HG02623 (cell line): ENCODE measurements around the gene SUPV3L1.
"Not testable (repeated sequence)": the region's sequence is repeated elsewhere in the genome, so short reads cannot be mapped to it uniquely, and the experiment has no call there.

Source experiments
- ATAC-seq: cut with Tn5 transposase; IDR thresholded peaks from one replicate; pipeline ENCODE4 v1.9.1; 2021; ENCODE audit warnings: moderate library complexity; ENCODE audit not compliant: unreplicated experiment

Gene SUPV3L1

DNA sequence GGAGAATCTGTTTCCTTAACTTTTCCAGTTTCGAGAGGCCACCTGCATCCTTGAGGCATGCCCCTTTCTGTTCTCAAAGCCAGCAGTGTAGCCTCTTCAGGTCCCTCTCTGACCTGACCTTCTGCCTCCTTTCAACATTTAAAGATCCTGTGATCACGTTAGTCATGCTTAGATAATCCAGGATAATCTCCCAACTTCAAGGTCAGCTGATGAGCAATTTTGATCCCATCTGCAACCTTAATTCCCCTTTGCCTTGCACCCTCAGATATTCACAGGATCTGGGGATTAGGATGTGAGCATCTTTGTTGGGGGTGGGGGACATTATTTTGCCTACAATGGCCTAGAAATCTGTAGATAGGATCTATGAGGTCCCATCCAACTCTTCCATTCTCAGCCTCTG is 48.1 kb downstream of the SUPV3L1 start:
- ATAC-seq: no peak

GRCh38 chr10:69229616-69229916 is 49.5 kb downstream of the SUPV3L1 start:
- no peak for ATAC-seq

- no peak for ATAC-seq
These were observed 50.1 kb downstream of the SUPV3L1 start for GRCh38 chr10:69230128-69230527.

DNA sequence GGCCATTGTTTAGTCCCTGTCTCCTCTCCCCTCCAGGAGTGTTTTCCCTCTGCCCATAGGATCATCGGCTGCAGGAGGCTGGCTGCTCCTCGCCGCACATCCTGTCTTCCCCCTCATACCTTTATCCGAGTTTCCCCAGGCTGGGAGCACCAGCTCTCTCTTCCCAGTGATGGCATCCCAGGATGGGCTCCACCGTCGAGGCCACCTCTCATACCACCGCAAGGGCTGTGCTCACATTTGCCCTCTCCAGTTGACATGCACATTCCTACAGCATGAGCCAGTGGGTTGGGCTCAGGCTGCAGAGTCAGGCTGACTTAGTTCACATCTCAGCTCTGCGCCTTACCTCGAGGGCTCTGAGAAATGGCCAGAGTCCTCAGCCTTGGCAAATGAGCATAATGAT is 52.2 kb downstream of the SUPV3L1 start:
- no peak for ATAC-seq

DNA sequence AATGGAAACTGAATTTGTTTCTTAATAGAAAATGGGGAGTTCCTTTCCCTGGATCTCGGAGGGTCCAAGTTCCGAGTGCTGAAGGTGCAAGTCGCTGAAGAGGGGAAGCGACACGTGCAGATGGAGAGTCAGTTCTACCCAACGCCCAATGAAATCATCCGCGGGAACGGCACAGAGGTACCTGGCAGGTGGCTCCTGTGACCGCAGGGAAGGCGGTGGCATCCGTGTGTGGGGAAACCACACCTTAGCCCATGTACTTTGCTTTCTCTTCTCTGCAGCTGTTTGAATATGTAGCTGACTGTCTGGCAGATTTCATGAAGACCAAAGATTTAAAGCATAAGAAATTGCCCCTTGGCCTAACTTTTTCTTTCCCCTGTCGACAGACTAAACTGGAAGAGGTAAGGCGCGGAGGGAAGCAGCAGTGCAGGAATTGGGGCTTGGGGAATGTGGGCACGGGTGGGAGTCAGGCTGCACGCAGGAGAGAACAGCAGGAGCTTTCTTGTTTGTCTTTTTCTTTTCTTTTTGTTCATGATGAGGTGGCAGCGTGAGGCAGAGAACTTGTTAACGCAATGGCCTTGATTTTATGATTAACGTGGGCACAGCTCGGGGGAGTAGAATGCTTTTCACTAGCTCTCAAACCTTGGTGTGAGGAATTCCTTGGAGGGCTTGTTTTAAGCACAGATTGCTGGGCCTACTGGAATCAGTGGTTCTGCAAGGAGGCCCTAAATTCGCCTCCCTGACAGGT is 52.9 kb downstream of the SUPV3L1 start:
- ATAC-seq: no peak

DNA sequence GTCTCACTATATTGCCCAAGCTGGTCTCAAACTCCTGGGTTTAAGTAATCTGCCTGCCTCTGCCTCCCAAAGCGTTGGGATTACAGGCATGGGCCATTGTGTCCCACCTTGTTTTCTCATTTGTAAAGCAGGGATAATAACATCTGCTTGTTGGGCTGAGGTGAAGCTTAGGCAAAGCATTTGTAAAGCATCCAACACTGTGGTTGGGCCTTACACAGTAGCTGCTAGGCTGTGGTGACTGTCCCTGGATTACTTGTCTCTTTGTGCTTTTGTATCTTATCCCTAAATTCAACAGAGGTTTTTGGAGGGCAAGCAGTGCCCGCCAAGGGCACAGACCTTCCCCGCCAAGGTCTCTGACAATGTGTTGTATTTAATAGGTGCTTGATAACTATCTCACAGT is 54.4 kb downstream of the SUPV3L1 start:
- no peak for ATAC-seq

DNA sequence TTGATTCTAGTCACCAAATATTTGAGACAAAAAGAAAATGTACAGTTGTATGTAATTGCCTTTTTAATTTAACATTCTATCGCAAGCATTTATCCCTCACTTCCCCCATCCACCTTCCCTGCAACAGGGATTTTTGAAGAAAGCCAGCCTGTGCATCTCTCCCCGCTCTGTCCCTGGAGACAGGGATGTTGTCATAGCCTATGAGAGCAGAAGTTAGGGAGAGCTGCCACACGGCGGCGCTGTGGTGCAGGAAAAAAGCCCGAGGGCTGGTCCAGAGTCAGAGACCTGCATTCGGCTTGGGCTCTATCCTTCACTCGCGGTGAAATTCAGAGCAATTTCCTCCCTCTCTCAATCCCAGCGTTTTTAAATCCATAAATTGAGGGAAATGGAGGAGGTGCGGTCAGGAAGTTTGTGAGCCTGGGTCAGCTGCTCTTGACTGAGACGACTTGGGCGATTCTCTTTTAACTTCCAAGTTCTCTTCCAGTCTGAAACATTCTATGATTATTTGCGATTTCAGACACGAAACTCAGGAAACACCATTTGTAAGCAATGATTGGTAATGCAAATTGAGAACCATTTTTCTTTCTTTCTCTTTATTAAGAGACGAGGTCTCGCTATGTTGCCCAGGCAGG is 57.6 kb downstream of the SUPV3L1 start:
- peak; percentile 87 for ATAC-seq

GRCh38 chr10:69239136-69239535 is 59.1 kb downstream of the SUPV3L1 start:
- no peak for ATAC-seq

- ATAC-seq: no peak
These were observed 59.9 kb downstream of the SUPV3L1 start for GRCh38 chr10:69239816-69240434.

DNA sequence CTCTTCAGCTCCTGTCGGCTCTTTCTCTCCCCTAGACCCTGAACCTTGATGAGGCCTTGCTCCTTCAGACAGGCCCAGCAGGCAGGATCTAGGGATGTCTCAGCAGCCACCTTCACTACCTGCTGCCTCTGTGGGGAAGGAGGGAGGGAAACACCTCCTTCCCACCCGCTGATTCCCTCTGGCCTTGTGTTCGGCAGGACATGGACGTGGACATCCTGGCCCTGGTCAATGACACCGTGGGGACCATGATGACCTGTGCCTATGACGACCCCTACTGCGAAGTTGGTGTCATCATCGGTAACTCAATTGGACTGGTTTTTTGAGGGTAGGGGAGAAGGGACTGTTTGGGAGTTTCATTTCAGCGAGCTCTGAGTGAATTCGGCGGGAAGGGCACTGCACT is 60.4 kb downstream of the SUPV3L1 start:
- ATAC-seq: no peak

DNA sequence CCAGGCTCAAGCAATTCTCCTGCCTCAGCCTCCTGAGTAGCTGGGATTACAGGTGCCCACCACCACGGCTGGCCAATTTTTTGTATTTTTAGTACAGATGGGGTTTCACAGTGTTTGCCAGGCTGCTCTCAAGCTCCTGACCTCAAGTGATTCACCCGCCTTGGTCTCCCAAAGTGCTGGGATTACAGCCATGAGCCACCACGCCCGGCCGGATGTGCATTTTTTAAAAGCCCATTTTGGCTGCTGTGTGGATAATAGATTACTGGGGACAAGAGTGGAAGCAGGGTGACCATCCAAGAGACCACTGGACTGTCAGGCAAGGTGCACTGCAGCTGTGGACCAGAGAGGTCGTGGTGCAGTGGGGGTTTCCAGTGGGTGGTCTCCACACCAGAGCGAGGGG is 61.5 kb downstream of the SUPV3L1 start:
- ATAC-seq: no peak

- no peak for ATAC-seq
These were observed 62.2 kb downstream of the SUPV3L1 start for GRCh38 chr10:69242040-69242851.

- no peak for ATAC-seq
These were observed 62.8 kb downstream of the SUPV3L1 start for GRCh38 chr10:69242852-69243212.

DNA sequence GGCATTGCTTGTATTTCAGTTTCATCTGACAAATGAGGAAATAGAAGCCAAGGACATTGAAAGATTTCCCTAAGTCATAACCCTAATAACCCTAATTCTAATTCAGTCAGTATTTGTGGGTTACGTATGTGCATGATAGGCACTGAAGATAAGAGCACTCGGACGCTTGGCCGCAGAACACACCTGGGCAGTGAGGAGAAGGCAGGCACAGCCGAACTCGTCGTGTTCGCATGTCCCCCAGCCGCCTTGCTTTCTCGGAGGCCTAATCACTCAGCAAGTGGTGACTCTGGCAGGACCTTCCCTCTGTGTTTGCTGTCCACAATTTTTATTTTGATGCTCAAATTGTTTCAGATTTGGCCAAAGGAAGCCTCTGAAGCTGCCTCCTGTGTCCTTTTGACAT is 63.8 kb downstream of the SUPV3L1 start:
- ATAC-seq: no peak

DNA sequence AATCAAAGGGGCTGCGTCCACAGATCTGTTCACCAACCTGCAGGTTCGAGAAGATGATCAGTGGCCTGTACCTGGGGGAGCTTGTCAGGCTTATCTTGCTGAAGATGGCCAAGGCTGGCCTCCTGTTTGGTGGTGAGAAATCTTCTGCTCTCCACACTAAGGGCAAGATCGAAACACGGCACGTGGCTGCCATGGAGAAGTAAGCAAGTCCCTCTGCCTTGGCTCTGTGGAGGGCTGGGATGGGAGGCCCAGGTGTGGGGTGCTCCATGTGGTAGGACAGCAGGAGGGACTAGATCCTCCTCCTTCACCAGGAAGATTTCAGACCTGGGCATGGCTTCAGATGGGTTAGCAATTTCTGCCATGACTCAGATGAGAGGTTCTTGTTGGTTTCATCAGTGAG is 66.0 kb downstream of the SUPV3L1 start:
- ATAC-seq: no peak

GRCh38 chr10:69246581-69247312 is 66.7 kb downstream of the SUPV3L1 start:
- ATAC-seq: no peak

- no peak for ATAC-seq
These were observed 67.3 kb downstream of the SUPV3L1 start for GRCh38 chr10:69247313-69247710.

GRCh38 chr10:69248117-69248730 is 68.2 kb downstream of the SUPV3L1 start:
- ATAC-seq: no peak

- no peak for ATAC-seq
These were observed 70.0 kb downstream of the SUPV3L1 start for GRCh38 chr10:69250041-69250440.

- ATAC-seq: not testable (repeated sequence)
These were observed 71.4 kb downstream of the SUPV3L1 start for GRCh38 chr10:69251417-69251816.

DNA sequence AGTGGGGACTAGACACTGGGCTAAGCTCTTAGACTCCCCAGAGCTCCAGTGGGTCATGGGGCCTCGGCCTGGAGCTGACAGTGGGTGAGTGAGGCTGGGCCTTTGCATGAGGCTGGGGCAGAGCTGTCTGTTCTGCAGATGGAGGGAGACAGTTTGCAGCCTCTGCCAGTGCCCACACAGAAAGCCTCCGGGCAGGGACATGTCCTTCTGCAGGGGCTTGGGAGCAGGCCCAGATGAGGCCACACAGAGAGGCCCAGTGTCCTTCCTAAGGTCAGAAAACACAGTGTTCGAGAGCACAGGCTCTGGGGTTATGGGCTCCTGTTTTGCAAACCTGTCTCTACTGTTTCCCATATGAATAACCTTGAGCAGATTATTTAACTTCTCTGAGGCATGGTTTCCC is 73.1 kb downstream of the SUPV3L1 start:
- no peak for ATAC-seq
